Psoas muscle (tissue), 8 donors: Measurements from ENCODE around the gene IHH. TPM values are rescaled to one million over a fixed set of nuclear protein-coding genes. Genes with fewer than 3 reads are reported as not detected.

Source experiments
- ATAC-seq, 4 donors: fragments of 200-7000 bp; cut with Tn5 transposase; one replicate each; pipeline ENCODE4 v1.9.1; 2020; ENCODE audit warnings: moderate library complexity in 3 of 4, mild to moderate bottlenecking in 2 of 4
- DNase-seq, 2 donors: peaks; one replicate each; pipeline ENCODE4 v3.0.0-alpha.2; 2020
- H3K27ac ChIP-seq: fragments of 200-600 bp; one replicate; pipeline ENCODE4 v1.8.0; 2022
- H3K27me3 ChIP-seq, 3 donors: fragments of 200-600 bp in 1 of 3; one replicate each; pipeline versions ENCODE4 v1.6.1 to v1.8.0; 2013 to 2022; ENCODE audit warnings: low read length in 2 of 3, mild to moderate bottlenecking in 2 of 3, moderate library complexity in 1 of 3; ENCODE audit not compliant: insufficient read depth in 3 of 3
- H3K36me3 ChIP-seq, 2 donors: fragments of 200-600 bp in 1 of 2; one replicate each; pipeline versions ENCODE4 v1.6.1 to v1.8.0; 2013 to 2022; ENCODE audit warnings: low read depth in 1 of 2, mild to moderate bottlenecking in 1 of 2, moderate library complexity in 1 of 2; ENCODE audit not compliant: insufficient read depth in 1 of 2
- H3K4me1 ChIP-seq: fragments of 200-600 bp; one replicate; pipeline ENCODE4 v1.8.0; 2022
- H3K4me3 ChIP-seq: fragments of 200-600 bp; one replicate; pipeline ENCODE4 v1.8.0; 2022; ENCODE audit warnings: mild to moderate bottlenecking
- H3K9me3 ChIP-seq: fragments of 200-600 bp; one replicate; pipeline ENCODE4 v1.8.0; 2022
- CTCF ChIP-seq: fragments of 200-600 bp; IDR thresholded peaks from one replicate; pipeline ENCODE4 v1.8.0; 2022; ENCODE audit warnings: antibody characterized with exemption
- WGBS, 3 donors: extraction: QIAGEN DNeasy Blood & Tissue Kit; methylation state at CpG; one replicate each; pipeline versions ENCODE4 v1.1.6 to v1.1.7; 2013; 5-methylcytosine and 5-hydroxymethylcytosine counted together
- intact Hi-C, 2 donors: fragments of 100-400 bp; cut with DNase I; formaldehyde crosslinking; loops; one replicate each; pipeline versions ENCODE4 v1.11.0 to v1.14.2; 2022
- polyA plus RNA-seq, 3 donors: library from polyadenylated mRNA; stranded (reverse); fragments of 200-250 nt; gene quantifications; one replicate each; pipeline ENCODE4 v1.2.3, GENCODE V29; 2013
- total RNA-seq, 4 donors: library from RNA; stranded (reverse); fragmentation: NEBNext Ultra II Directional in 2 of 4; extraction: Animal tissue kit (Norgen Biotek cat#: 25700) in 2 of 4; gene quantifications; one replicate each; pipeline versions ENCODE4 v1.2.1 to v1.2.4, GENCODE V29; 2021 to 2023
- donor health status: healthy with polysubstance abuse.
- donor health status: DM: no; HTN: no; CAD: no; lungs with moderate emphysema.
- donor health status: Bipolar disorder and iron deficiency.
- donor health status: healthy.
- donor health status: DM: yes; HTN: yes; CAD: no.
- donor health status: DM: no; HTN: no; CAD: no.
- donor health status: DM: no; HTN: no; CAD: no.
- donor health status: DM: yes; HTN: yes; CAD: no.

The IHH gene
- total and polyA plus RNA-seq, 7 donors = 0.03 to 0.12 TPM; not detected in 5

DNA sequence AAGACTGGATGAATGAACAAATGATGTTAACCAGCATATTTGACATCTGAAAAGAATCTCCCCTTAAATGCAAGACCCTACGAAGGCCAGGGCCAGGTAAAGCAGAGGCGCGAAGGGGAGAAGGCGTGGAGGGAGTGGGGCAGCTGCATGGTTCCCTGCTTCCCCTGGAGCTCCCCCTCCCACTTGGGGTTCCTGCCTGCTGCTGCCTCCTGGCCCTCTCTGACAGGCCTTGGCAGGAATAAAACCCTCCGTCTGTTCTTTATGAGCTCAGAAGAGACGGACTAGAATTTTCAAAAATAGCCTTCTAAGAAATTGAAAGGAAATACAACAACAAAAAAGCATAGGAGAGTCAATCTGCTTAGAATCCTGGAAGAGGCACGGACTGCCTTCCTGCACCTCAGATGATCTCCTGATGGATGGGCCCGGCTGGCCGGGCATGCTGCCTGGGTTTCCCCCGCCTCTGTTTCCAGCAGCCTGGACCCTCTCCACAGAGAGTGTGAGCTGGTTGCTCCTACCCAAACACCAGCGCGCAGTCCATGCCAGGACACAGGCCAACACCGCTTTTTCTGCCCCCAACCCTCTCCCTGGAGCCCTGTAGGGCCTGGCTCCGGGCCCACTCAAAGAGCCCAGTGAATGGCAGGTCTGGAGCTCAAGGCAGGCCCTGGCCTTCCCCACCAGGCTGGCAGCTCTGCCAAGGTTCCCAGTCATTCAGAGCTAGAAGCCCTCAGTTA lies 43.4 kb downstream of the IHH start:
- ATAC-seq = peak in 1 of 4 donors; percentile 34
- no peaks in the 10 kb centered on the region for H3K27me3 ChIP-seq
- WGBS, 3 donors = 25 to 36% (median 32%) methylated on average over 14 of the region's 14 CpGs

GRCh38 chr2:219016721-219017120 lies 44.0 kb downstream of the IHH start:
- H3K36me3 ChIP-seq = no peaks in the 10 kb centered on the region
- WGBS, 3 donors = 84 to 88% (median 85%) methylated on average over 11 of the region's 11 CpGs
- ATAC-seq = no peak
- no peaks in the 10 kb centered on the region for H3K27me3 ChIP-seq
- TF ChIP-seq CTCF = no peak
- intact Hi-C loops = no loop called here
- peak in 1 of 2 donors; percentile 36 for DNase-seq
- no peaks in the 10 kb centered on the region for H3K4me1 ChIP-seq
- H3K27ac ChIP-seq = no peak overlapping the region
- H3K4me3 ChIP-seq = no peak overlapping the region
- H3K9me3 ChIP-seq = no peaks in the 10 kb centered on the region

More for the DNA sequence above, 43.4 kb downstream of the IHH start:
- intact Hi-C loops = no loop called here
- H3K27ac ChIP-seq = no peak overlapping the region
- H3K4me1 ChIP-seq = no peaks in the 10 kb centered on the region
- H3K4me3 ChIP-seq = no peak overlapping the region
- no peak for TF ChIP-seq CTCF
- peak in 1 of 2 donors; percentile 34 for DNase-seq
- no peaks in the 10 kb centered on the region for H3K9me3 ChIP-seq
- H3K36me3 ChIP-seq = no peaks in the 10 kb centered on the region

- Histone ChIP-seq H3K4me1 (no peaks in the 10 kb centered on the region), H3K4me3 (no peak overlapping the region), H3K36me3 (no peaks in the 10 kb centered on the region), H3K9me3 (no peaks in the 10 kb centered on the region), H3K27me3 (peaks cover 0 to 32% (median 4%) of the 10 kb centered on the region in 3 donors), H3K27ac (no peak overlapping the region)
- ATAC-seq = no peak
- intact Hi-C loops = no loop called here
- WGBS, 3 donors = 64 to 78% (median 68%) methylated on average over 5 of the region's 5 CpGs
- no peak for DNase-seq
- no peak for TF ChIP-seq CTCF
Observed at GRCh38 chr2:219010873-219011272, 49.8 kb downstream of the IHH start.

GRCh38 chr2:219010162-219010756 lies 50.5 kb downstream of the IHH start:
- H3K27ac ChIP-seq = no peak overlapping the region
- intact Hi-C loops = no loop called here
- H3K27me3 ChIP-seq = peaks cover 0 to 38% (median 4%) of the 10 kb centered on the region in 3 donors
- H3K4me1 ChIP-seq = no peaks in the 10 kb centered on the region
- no peaks in the 10 kb centered on the region for H3K36me3 ChIP-seq
- H3K4me3 ChIP-seq = no peak overlapping the region
- ATAC-seq (no peak), DNase-seq (no peak)
- 55 to 68% (median 62%) methylated on average over 6 of the region's 6 CpGs for WGBS, 3 donors
- no peak for TF ChIP-seq CTCF
- H3K9me3 ChIP-seq = no peaks in the 10 kb centered on the region
